Ramos (cell line): ENCODE data around the gene STK32C.

Experiments
- in situ Hi-C: fragments of 300-500 bp; cut with MboI; formaldehyde crosslinking; loops from one replicate; pipeline ENCODE4 v1.14.3; 2022; ENCODE audit warnings: low sequenced_read_pairs; ENCODE audit not compliant: unreplicated experiment

STK32C gene

GRCh38 chr10:132167976-132168375 lies 139.8 kb downstream of the STK32C start:
- in situ Hi-C loops: loop anchor here (10.0 kb wide), 1 partner anchor 167 kb away; the partner anchor contains the start of gene LRRC27

- in situ Hi-C loops: loop anchor here (10.0 kb wide), 1 partner anchor 168 kb away; the partner anchor contains the start of gene LRRC27
These were observed 140.6 kb downstream of the STK32C start for GRCh38 chr10:132167041-132167674.

GRCh38 chr10:132166216-132166950 lies 141.4 kb downstream of the STK32C start:
- in situ Hi-C loops: loop anchor here (10.0 kb wide), 1 partner anchor 168 kb away; the partner anchor contains the start of gene LRRC27

- in situ Hi-C loops: loop anchor here (10.0 kb wide), 1 partner anchor 169 kb away; the partner anchor contains the start of gene LRRC27
These were observed 142.3 kb downstream of the STK32C start for GRCh38 chr10:132165416-132165980.

GRCh38 chr10:132164761-132165278 lies 142.9 kb downstream of the STK32C start:
- in situ Hi-C loops: loop anchor here (10.0 kb wide), 1 partner anchor 170 kb away; the partner anchor contains the start of gene LRRC27

GRCh38 chr10:132163826-132164515 lies 143.8 kb downstream of the STK32C start:
- in situ Hi-C loops: loop anchor here (10.0 kb wide), 1 partner anchor 171 kb away; the partner anchor contains the start of gene LRRC27

GRCh38 chr10:132163278-132163765 lies 144.4 kb downstream of the STK32C start:
- in situ Hi-C loops: loop anchor here (10.0 kb wide), 1 partner anchor 171 kb away; the partner anchor contains the start of gene LRRC27

- in situ Hi-C loops: loop anchor here (10.0 kb wide), 1 partner anchor 172 kb away; the partner anchor contains the start of gene LRRC27
These were observed 145.0 kb downstream of the STK32C start for GRCh38 chr10:132162590-132163277.

- in situ Hi-C loops: loop anchor here (10.0 kb wide), 1 partner anchor 173 kb away; the partner anchor contains the start of gene LRRC27
These were observed 145.7 kb downstream of the STK32C start for GRCh38 chr10:132162021-132162531.

- in situ Hi-C loops: loop anchor here (10.0 kb wide), 1 partner anchor 174 kb away; the partner anchor contains the start of gene LRRC27
These were observed 146.7 kb downstream of the STK32C start for GRCh38 chr10:132160834-132161622.

GRCh38 chr10:132160231-132160630 lies 147.5 kb downstream of the STK32C start:
- in situ Hi-C loops: loop anchor here (10.0 kb wide), 1 partner anchor 175 kb away; the partner anchor contains the start of gene LRRC27

- in situ Hi-C loops: loop anchor here (10.0 kb wide), 1 partner anchor 175 kb away; the partner anchor contains the start of gene LRRC27
These were observed 148.2 kb downstream of the STK32C start for GRCh38 chr10:132159302-132160230.

- in situ Hi-C loops: no loop called here
These were observed 148.9 kb downstream of the STK32C start for GRCh38 chr10:132158823-132159222.

GRCh38 chr10:132158122-132158741 lies 149.5 kb downstream of the STK32C start:
- in situ Hi-C loops: no loop called here
